GM23338 (cell line): ENCODE results near the gene SPHKAP. TPM values are rescaled to one million over a fixed set of nuclear protein-coding genes. Genes with fewer than 3 reads are reported as not detected.
A peak's percentile ranks its signal among the peaks of the same experiment; 100 is the strongest.

Experiments used
- ATAC-seq: fragments of 200-7000 bp; cut with Tn5 transposase; 3 replicates; pipeline ENCODE4 v1.9.1; 2020
- DNase-seq: peaks from one replicate; pipeline ENCODE4 v3.0.0-alpha.2; 2015; ENCODE audit warnings: low spot score
- H2AFZ ChIP-seq: fragments of 200-600 bp; sonication (generic); 2 replicates; pipeline ENCODE4 v1.8.0; 2016; ENCODE audit warnings: antibody characterized with exemption, mild to moderate bottlenecking, moderate library complexity
- H3F3A ChIP-seq: fragments of 200-600 bp; sonication (generic); replicated peaks from 2 replicates; pipeline ENCODE4 v1.8.0; 2017; ENCODE audit warnings: antibody characterized with exemption, mixed run types, low read depth
- H3K27ac ChIP-seq: fragments of 200-600 bp; sonication (generic); 2 replicates; pipeline ENCODE4 v1.6.1; 2016; ENCODE audit warnings: low read depth
- H3K27me3 ChIP-seq: fragments of 200-600 bp; sonication (generic); 2 replicates; pipeline ENCODE4 v1.8.0; 2016; ENCODE audit warnings: mild to moderate bottlenecking, mixed run types, moderate library complexity; ENCODE audit not compliant: insufficient read depth
- H3K36me3 ChIP-seq: fragments of 200-600 bp; sonication (generic); 2 replicates; pipeline ENCODE4 v1.8.0; 2016; ENCODE audit warnings: mild to moderate bottlenecking; ENCODE audit not compliant: insufficient read depth
- H3K4me1 ChIP-seq: fragments of 200-600 bp; sonication (generic); 2 replicates; pipeline ENCODE4 v1.8.0; 2016; ENCODE audit warnings: mild to moderate bottlenecking, moderate library complexity; ENCODE audit not compliant: insufficient read depth
- H3K4me2 ChIP-seq: fragments of 200-600 bp; sonication (generic); 2 replicates; pipeline ENCODE4 v1.7.1; 2017; ENCODE audit warnings: mixed run types
- H3K4me3 ChIP-seq: fragments of 200-600 bp; sonication (generic); 2 replicates; pipeline ENCODE4 v1.6.1; 2016; ENCODE audit warnings: mixed run types
- H3K79me2 ChIP-seq: fragments of 200-600 bp; sonication (generic); replicated peaks from 2 replicates; pipeline ENCODE4 v1.8.0; 2017; ENCODE audit warnings: mild to moderate bottlenecking; ENCODE audit not compliant: insufficient read depth
- H3K9me2 ChIP-seq: fragments of 200-600 bp; sonication (generic); 2 replicates; pipeline ENCODE4 v1.8.0; 2017; ENCODE audit not compliant: insufficient read depth
- H4K20me1 ChIP-seq: fragments of 200-600 bp; sonication (generic); replicated peaks from 2 replicates; pipeline ENCODE4 v1.8.0; 2017; ENCODE audit warnings: mild to moderate bottlenecking; ENCODE audit not compliant: insufficient read depth
- H3K27ac Mint-ChIP-seq: 2 replicates; pipeline ENCODE4 v1.8.0; 2020; ENCODE audit warnings: inconsistent platforms, mild to moderate bottlenecking, moderate library complexity, mixed read lengths
- H3K27me3 Mint-ChIP-seq: 3 replicates; pipeline ENCODE4 v1.8.0; 2022; ENCODE audit warnings: low read depth, mild to moderate bottlenecking, moderate library complexity, mixed read lengths, inconsistent platforms; ENCODE audit not compliant: insufficient read depth, poor library complexity
- H3K36me3 Mint-ChIP-seq: 3 replicates; pipeline ENCODE4 v1.8.0; 2021; ENCODE audit warnings: low read depth, mild to moderate bottlenecking, inconsistent platforms, moderate library complexity, mixed read lengths
- H3K4me1 Mint-ChIP-seq: 3 replicates; pipeline ENCODE4 v1.8.0; 2020; ENCODE audit warnings: mild to moderate bottlenecking, inconsistent platforms, mixed read lengths
- H3K4me3 Mint-ChIP-seq: 3 replicates; pipeline ENCODE4 v1.8.0; 2021; ENCODE audit warnings: moderate library complexity, mild to moderate bottlenecking, inconsistent platforms, mixed read lengths
- H3K9me3 Mint-ChIP-seq: 3 replicates; pipeline ENCODE4 v1.8.0; 2020; ENCODE audit warnings: moderate library complexity, mild to moderate bottlenecking, inconsistent platforms, mixed read lengths
- CTCF ChIP-seq, 2 experiments: fragments of 200-600 bp in 1 of 2; sonication (generic) in 1 of 2; conservative IDR thresholded peaks; 2 replicates each; pipeline versions ENCODE4 v1.5.1 to v1.6.1; 2016 to 2017; ENCODE audit warnings: antibody characterized with exemption in 2 of 2, low read depth in 2 of 2, mild to moderate bottlenecking in 2 of 2, moderate library complexity in 1 of 2
- ETS1 ChIP-seq: IDR thresholded peaks from 2 replicates; pipeline ENCODE4 v1.6.1; 2016; ENCODE audit warnings: antibody characterized with exemption
- EZH2phosphoT487 ChIP-seq: fragments of 200-600 bp; sonication (generic); IDR thresholded peaks from one replicate; pipeline ENCODE4 v1.8.1; 2018; ENCODE audit warnings: antibody characterized with exemption; ENCODE audit not compliant: unreplicated experiment
- POLR2AphosphoS5 ChIP-seq: IDR thresholded peaks from 2 replicates; pipeline ENCODE4 v1.6.1; 2016; ENCODE audit warnings: antibody characterized with exemption, low read depth
- ZNF114 ChIP-seq: fragments of 250-450 bp; sonication (Bioruptor Pico); IDR thresholded peaks from 2 replicates; pipeline ENCODE4 v1.5.0; 2020; ENCODE audit warnings: mild to moderate bottlenecking, moderate library complexity
- polyA plus RNA-seq: library from polyadenylated mRNA; unstranded; fragments of >200 nt; fragmentation: Nextera tagmentation; extraction: Ambion mirVana; gene quantifications from 2 replicates; pipeline ENCODE4 v1.2.1, GENCODE V29; 2016
- total RNA-seq: library from RNA; depleted of rRNA; stranded (reverse); fragments of >200 nt; shearing (Covaris generic); gene quantifications from 2 replicates; pipeline ENCODE4 v1.2.3, GENCODE V29; 2014
- TF ChIP-seq, protein P1 (sequence below): fragments of 250-450 bp; sonication (Bioruptor Pico); IDR thresholded peaks from 2 replicates; pipeline ENCODE4 v1.5.0; 2020; ENCODE audit warnings: mild to moderate bottlenecking, moderate library complexity

Gene SPHKAP
- total and polyA plus RNA-seq, 2 experiments from 2014 or later = 0.10 TPM; not detected in 1

- H4K20me1 ChIP-seq = no peaks in the 10 kb centered on the region
- H3K36me3 ChIP-seq = no peaks in the 10 kb centered on the region
- H3K4me3 Mint-ChIP-seq = no peak overlapping the region
- peak; percentile 50; the same call in 2 of the 3 replicates for ATAC-seq
- no peak for DNase-seq
- H3K9me3 Mint-ChIP-seq = peaks cover 8% of the 10 kb centered on the region; the same call in 2 of the 3 replicates
- peaks cover 1% of the 10 kb centered on the region for H3K27me3 Mint-ChIP-seq
- no peaks in the 10 kb centered on the region for H3K27me3 ChIP-seq
- H3K27ac ChIP-seq = no peak overlapping the region
- H3K4me3 ChIP-seq = no peak overlapping the region
- H3F3A ChIP-seq = no peaks in the 10 kb centered on the region
- H3K27ac Mint-ChIP-seq = no peak overlapping the region
- H3K4me2 ChIP-seq = no peak overlapping the region
- no peaks in the 10 kb centered on the region for H3K79me2 ChIP-seq
- peaks cover 8% of the 10 kb centered on the region for H3K4me1 ChIP-seq
- no peaks in the 10 kb centered on the region for H3K36me3 Mint-ChIP-seq
- H2AFZ ChIP-seq = no peak overlapping the region
- peaks cover 3% of the 10 kb centered on the region; the same call in 1 of the 3 replicates for H3K4me1 Mint-ChIP-seq
- no peak for TF ChIP-seq ETS1
- no peaks in the 10 kb centered on the region for H3K9me2 ChIP-seq
Measured at GRCh38 chr2:227933884-227934283, 247.6 kb downstream of the SPHKAP start.

DNA sequence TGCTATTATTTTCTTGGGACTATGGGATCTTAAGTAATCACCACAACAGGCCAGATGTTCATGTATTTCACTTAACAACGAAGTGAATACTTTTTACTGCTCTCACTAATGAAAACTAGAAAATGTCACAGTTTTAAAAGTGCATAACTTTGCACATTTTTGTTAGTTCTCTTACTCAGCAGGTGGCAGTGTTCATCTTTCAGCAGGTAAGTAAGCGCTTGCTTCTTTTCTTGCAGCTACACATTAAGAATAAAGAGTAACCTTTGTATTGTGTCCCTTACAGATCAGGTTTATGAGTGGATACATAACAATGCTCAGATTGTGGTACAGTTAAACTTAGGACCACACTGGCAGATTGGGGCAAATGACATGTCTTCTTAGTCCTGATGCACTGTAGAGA, 249.1 kb downstream of the SPHKAP start:
- 0 out of 2 replicates have a peak, but pooled peaks cover 3% of the 10 kb centered on the region for H3K36me3 ChIP-seq
- no peaks in the 10 kb centered on the region for H4K20me1 ChIP-seq
- H3F3A ChIP-seq = no peaks in the 10 kb centered on the region
- H3K4me1 ChIP-seq = peaks cover 8% of the 10 kb centered on the region
- H2AFZ ChIP-seq = no peak overlapping the region
- TF ChIP-seq POLR2AphosphoS5 (no peak), ETS1 (no peak), EZH2phosphoT487 (no peak), ZNF114 (CRISPR knock-in tag) (no peak), CTCF (conservative IDR thresholded peaks at IDR 0.05; ENCODE audit: low read depth in 2 of 2) (peak in 1 of 2 experiments; percentile 24; a peak in 1 of 4 replicates)
- TF ChIP-seq, protein P1, sequence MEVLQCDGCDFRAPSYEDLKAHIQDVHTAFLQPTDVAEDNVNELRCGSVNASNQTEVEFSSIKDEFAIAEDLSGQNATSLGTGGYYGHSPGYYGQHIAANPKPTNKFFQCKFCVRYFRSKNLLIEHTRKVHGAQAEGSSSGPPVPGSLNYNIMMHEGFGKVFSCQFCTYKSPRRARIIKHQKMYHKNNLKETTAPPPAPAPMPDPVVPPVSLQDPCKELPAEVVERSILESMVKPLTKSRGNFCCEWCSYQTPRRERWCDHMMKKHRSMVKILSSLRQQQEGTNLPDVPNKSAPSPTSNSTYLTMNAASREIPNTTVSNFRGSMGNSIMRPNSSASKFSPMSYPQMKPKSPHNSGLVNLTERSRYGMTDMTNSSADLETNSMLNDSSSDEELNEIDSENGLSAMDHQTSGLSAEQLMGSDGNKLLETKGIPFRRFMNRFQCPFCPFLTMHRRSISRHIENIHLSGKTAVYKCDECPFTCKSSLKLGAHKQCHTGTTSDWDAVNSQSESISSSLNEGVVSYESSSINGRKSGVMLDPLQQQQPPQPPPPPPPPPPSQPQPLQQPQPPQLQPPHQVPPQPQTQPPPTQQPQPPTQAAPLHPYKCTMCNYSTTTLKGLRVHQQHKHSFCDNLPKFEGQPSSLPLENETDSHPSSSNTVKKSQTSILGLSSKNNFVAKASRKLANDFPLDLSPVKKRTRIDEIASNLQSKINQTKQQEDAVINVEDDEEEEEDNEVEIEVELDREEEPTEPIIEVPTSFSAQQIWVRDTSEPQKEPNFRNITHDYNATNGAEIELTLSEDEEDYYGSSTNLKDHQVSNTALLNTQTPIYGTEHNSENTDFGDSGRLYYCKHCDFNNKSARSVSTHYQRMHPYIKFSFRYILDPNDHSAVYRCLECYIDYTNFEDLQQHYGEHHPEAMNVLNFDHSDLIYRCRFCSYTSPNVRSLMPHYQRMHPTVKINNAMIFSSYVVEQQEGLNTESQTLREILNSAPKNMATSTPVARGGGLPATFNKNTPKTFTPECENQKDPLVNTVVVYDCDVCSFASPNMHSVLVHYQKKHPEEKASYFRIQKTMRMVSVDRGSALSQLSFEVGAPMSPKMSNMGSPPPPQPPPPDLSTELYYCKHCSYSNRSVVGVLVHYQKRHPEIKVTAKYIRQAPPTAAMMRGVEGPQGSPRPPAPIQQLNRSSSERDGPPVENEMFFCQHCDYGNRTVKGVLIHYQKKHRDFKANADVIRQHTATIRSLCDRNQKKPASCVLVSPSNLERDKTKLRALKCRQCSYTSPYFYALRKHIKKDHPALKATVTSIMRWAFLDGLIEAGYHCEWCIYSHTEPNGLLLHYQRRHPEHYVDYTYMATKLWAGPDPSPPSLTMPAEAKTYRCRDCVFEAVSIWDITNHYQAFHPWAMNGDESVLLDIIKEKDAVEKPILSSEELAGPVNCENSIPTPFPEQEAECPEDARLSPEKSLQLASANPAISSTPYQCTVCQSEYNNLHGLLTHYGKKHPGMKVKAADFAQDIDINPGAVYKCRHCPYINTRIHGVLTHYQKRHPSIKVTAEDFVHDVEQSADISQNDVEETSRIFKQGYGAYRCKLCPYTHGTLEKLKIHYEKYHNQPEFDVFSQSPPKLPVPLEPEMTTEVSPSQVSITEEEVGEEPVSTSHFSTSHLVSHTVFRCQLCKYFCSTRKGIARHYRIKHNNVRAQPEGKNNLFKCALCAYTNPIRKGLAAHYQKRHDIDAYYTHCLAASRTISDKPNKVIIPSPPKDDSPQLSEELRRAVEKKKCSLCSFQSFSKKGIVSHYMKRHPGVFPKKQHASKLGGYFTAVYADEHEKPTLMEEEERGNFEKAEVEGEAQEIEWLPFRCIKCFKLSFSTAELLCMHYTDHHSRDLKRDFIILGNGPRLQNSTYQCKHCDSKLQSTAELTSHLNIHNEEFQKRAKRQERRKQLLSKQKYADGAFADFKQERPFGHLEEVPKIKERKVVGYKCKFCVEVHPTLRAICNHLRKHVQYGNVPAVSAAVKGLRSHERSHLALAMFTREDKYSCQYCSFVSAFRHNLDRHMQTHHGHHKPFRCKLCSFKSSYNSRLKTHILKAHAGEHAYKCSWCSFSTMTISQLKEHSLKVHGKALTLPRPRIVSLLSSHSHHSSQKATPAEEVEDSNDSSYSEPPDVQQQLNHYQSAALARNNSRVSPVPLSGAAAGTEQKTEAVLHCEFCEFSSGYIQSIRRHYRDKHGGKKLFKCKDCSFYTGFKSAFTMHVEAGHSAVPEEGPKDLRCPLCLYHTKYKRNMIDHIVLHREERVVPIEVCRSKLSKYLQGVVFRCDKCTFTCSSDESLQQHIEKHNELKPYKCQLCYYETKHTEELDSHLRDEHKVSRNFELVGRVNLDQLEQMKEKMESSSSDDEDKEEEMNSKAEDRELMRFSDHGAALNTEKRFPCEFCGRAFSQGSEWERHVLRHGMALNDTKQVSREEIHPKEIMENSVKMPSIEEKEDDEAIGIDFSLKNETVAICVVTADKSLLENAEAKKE (CRISPR knock-in tag) = no peak
- H3K4me3 ChIP-seq = no peak overlapping the region
- Mint-ChIP-seq H3K27me3 (peaks cover 1% of the 10 kb centered on the region), H3K4me3 (no peak overlapping the region), H3K9me3 (peaks cover 16% of the 10 kb centered on the region), H3K4me1 (peaks cover 3% of the 10 kb centered on the region; the same call in 1 of the 3 replicates), H3K27ac (no peak overlapping the region), H3K36me3 (no peaks in the 10 kb centered on the region)
- H3K27ac ChIP-seq = no peak overlapping the region
- H3K79me2 ChIP-seq = no peaks in the 10 kb centered on the region
- H3K4me2 ChIP-seq = no peak overlapping the region
- H3K27me3 ChIP-seq = no peaks in the 10 kb centered on the region
- ATAC-seq = no peak
- H3K9me2 ChIP-seq = 0 out of 2 replicates have a peak, but pooled peaks cover 2% of the 10 kb centered on the region
- no peak for DNase-seq
